ENCODE data around the gene ATP2C2.
"Not testable (repeated sequence)": the region's sequence is repeated elsewhere in the genome, so short reads cannot be mapped to it uniquely, and the experiment has no call there.

ATP2C2 gene

DNA sequence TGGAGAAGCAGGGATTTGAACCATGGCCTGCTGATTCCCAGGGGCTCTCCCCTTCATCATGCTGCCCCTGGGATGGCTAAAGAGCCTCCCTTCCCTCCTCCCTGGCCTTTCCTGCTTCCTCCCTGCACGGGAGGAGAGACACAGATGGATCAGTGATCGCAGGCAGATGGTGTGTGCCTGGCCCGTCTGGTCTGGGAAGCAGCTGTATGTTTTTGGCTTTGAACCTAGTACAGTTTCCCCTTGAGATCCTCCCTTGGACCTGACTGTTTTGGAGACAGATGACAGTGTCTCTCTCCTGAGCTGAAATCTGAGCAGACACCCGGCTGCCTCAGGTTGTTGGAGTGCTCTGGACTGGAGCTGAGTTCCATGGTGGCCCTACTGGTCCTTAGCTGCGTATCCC, 29.0 kb upstream of the ATP2C2 start:
- H3K27ac ChIP-seq (ENCODE audit: insufficient read depth, low read length, poor library complexity, severe bottlenecking), result no peak overlapping the region
- no peaks in the 10 kb centered on the region for H3K9me3 ChIP-seq (ENCODE audit: control insufficient read depth, low read length)
- H3K27me3 ChIP-seq (replicated peaks; ENCODE audit: control insufficient read depth, insufficient read depth, low read length, poor library complexity, severe bottlenecking), result no peaks in the 10 kb centered on the region
- H3K36me3 ChIP-seq (ENCODE audit: control insufficient read depth, insufficient read depth, low read length), result no peaks in the 10 kb centered on the region
- H3K4me3 ChIP-seq (ENCODE audit: insufficient read depth, low read depth, low read length, poor library complexity, severe bottlenecking), result no peak overlapping the region
- DNase-seq, result no peak
- no peaks in the 10 kb centered on the region for H3K4me1 ChIP-seq (ENCODE audit: control insufficient read depth, insufficient read depth, low read length, poor library complexity, severe bottlenecking)

DNA sequence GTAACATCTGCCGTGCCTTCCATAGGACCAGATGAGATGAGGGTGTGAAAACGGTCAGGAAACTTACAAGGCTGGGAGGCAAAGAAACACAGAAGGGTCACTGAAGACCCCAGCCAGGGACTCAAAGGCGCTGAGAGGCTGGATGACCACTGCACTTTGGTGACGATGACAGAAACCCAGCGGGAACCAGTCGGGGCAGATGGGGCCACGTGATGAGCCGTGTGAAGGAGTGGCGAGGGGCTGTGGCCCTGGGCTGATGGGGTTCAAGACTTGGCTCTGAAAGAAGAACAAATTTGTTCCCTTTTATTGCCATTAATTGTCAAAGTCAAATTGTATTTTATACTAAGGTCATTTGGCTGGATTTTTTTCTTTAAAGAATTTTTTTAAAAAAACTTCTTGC, 28.6 kb upstream of the ATP2C2 start:
- Histone ChIP-seq H3K9me3 (ENCODE audit: control insufficient read depth, low read length) (no peaks in the 10 kb centered on the region), H3K4me3 (ENCODE audit: insufficient read depth, low read depth, low read length, poor library complexity, severe bottlenecking) (no peak overlapping the region), H3K27ac (ENCODE audit: insufficient read depth, low read length, poor library complexity, severe bottlenecking) (no peak overlapping the region), H3K27me3 (replicated peaks; ENCODE audit: control insufficient read depth, insufficient read depth, low read length, poor library complexity, severe bottlenecking) (no peaks in the 10 kb centered on the region), H3K4me1 (ENCODE audit: control insufficient read depth, insufficient read depth, low read length, poor library complexity, severe bottlenecking) (no peaks in the 10 kb centered on the region), H3K36me3 (ENCODE audit: control insufficient read depth, insufficient read depth, low read length) (no peaks in the 10 kb centered on the region)
- no peak for DNase-seq

DNA sequence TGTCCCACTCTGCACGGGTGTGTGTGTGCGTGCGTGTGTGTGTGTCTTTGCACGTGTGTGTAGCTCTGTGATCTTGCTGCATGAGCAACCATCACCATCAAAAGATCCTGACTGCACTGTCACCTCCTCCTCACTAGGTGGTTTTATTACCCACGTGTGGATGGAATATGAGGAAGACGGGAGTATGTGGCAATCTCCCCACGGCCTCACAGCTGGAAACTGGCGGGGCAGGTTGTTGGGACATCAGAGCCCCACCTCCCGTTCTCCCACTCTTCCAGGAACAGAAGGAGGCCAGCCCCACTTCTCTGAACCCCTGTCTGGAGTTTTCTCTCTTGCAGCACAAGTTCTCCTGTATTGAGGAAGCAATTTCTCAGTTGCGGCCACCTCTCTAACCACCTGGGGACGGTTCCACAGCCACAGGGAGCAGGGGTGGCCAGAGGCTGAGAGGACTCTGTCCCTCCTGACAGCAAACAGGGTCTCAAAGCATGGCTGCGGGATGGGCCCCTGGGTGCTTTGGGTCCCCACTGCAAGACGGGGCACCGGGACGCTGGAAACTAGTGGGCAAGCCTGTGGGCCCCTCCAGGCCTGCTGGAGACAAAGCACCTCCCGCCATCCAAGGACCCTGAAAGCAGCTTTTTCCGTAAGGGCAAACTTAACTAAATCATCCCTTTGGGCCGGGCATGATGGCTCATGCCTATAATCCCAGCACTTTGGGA, 27.9 kb upstream of the ATP2C2 start:
- Histone ChIP-seq H3K27me3 (replicated peaks; ENCODE audit: control insufficient read depth, insufficient read depth, low read length, poor library complexity, severe bottlenecking) (no peaks in the 10 kb centered on the region), H3K9me3 (ENCODE audit: control insufficient read depth, low read length) (no peaks in the 10 kb centered on the region), H3K4me1 (ENCODE audit: control insufficient read depth, insufficient read depth, low read length, poor library complexity, severe bottlenecking) (no peaks in the 10 kb centered on the region), H3K4me3 (ENCODE audit: insufficient read depth, low read depth, low read length, poor library complexity, severe bottlenecking) (no peak overlapping the region), H3K27ac (ENCODE audit: insufficient read depth, low read length, poor library complexity, severe bottlenecking) (no peak overlapping the region), H3K36me3 (ENCODE audit: control insufficient read depth, insufficient read depth, low read length) (no peaks in the 10 kb centered on the region)
- no peak for DNase-seq

DNA sequence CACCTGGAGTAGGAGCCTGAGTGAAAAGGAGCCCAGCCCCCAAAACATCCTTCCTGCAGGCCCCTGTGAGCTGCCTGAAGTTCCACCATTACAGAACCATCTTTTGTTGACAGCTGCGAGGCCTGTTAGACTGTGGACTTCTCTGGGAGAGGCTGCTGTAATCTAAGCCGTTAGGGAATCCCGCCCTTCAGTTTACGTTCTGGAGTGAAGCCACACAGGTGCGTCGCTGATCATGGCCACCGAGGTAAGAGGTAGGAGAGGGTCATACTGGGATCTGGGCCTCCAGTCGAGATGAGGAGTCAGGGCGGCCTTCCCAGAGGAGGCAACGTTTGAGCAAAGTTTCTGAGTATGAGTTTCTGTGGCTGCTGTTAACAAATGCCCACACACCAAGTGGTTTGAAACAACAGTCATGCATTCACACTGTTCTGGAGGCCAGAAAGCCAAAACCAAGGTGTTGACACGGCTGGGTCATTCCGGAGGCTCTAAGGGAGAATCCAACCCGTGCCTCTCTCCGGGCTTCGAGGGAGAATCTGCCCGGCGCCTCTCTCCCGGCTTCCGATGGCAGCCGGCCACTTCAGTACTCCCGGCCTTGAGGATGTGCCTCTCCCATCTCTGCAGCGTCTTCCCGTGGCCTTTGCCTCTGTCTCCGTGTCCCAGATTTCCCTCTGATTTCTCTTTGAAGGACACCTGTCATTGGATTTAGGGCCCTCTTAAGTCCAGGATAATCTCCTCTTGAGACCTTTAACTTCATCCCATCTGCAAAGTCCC, 26.6 kb upstream of the ATP2C2 start:
- H3K27me3 ChIP-seq (replicated peaks; ENCODE audit: control insufficient read depth, insufficient read depth, low read length, poor library complexity, severe bottlenecking), result no peaks in the 10 kb centered on the region
- DNase-seq, result no peak
- H3K4me1 ChIP-seq (ENCODE audit: control insufficient read depth, insufficient read depth, low read length, poor library complexity, severe bottlenecking), result no peaks in the 10 kb centered on the region
- H3K4me3 ChIP-seq (ENCODE audit: insufficient read depth, low read depth, low read length, poor library complexity, severe bottlenecking), result no peak overlapping the region
- H3K27ac ChIP-seq (ENCODE audit: insufficient read depth, low read length, poor library complexity, severe bottlenecking), result no peak overlapping the region
- H3K9me3 ChIP-seq (ENCODE audit: control insufficient read depth, low read length), result no peaks in the 10 kb centered on the region
- no peaks in the 10 kb centered on the region for H3K36me3 ChIP-seq (ENCODE audit: control insufficient read depth, insufficient read depth, low read length)

DNA sequence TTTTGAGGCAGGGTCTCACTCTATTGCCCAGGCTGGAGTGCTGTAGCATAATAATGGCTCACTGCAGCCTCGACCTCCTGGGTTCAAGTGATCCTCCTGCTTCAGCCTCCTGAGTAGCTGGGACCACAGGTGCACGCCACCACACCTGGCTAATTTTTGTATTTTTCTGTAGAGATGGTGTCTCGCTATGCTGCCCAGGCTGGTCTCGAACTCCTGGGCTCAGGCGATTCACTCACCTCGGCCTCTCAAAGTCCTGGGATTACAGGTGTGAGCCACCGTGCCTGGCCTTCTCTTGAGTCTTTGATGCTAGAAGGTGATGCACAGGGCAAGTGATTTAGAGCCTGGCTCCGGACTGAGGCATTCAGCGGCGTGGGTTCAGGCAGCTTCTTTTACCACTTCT, 24.5 kb upstream of the ATP2C2 start:
- not testable (repeated sequence) for H3K4me3 ChIP-seq (ENCODE audit: insufficient read depth, low read depth, low read length, poor library complexity, severe bottlenecking); H3K27ac ChIP-seq (ENCODE audit: insufficient read depth, low read length, poor library complexity, severe bottlenecking); DNase-seq; H3K27me3 ChIP-seq (replicated peaks; ENCODE audit: control insufficient read depth, insufficient read depth, low read length, poor library complexity, severe bottlenecking); H3K36me3 ChIP-seq (ENCODE audit: control insufficient read depth, insufficient read depth, low read length); H3K4me1 ChIP-seq (ENCODE audit: control insufficient read depth, insufficient read depth, low read length, poor library complexity, severe bottlenecking); H3K9me3 ChIP-seq (ENCODE audit: control insufficient read depth, low read length)

DNA sequence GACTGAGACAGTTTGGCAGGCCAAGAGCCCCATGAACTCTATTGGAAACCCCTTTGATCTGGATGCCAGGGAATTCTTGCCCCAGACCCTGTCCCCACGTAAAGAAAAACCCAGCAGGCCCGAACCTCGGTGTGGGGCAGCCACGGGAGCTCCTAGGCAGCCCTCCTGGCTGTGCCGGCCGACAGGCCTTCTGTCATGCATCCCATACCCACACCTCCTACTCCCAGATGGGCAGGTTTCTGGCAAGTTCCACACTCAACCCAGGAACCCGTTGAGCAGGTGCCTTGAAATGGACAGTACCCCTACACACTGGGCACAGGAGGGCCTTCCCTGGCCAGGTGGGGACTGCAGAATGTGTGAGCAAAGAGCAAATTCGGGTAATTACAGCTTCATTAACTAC, 23.6 kb upstream of the ATP2C2 start:
- DNase-seq, result no peak
- no peaks in the 10 kb centered on the region for H3K36me3 ChIP-seq (ENCODE audit: control insufficient read depth, insufficient read depth, low read length)
- H3K4me3 ChIP-seq (ENCODE audit: insufficient read depth, low read depth, low read length, poor library complexity, severe bottlenecking), result no peak overlapping the region
- H3K9me3 ChIP-seq (ENCODE audit: control insufficient read depth, low read length), result no peaks in the 10 kb centered on the region
- no peaks in the 10 kb centered on the region for H3K4me1 ChIP-seq (ENCODE audit: control insufficient read depth, insufficient read depth, low read length, poor library complexity, severe bottlenecking)
- H3K27ac ChIP-seq (ENCODE audit: insufficient read depth, low read length, poor library complexity, severe bottlenecking), result no peak overlapping the region
- H3K27me3 ChIP-seq (replicated peaks; ENCODE audit: control insufficient read depth, insufficient read depth, low read length, poor library complexity, severe bottlenecking), result no peaks in the 10 kb centered on the region

DNA sequence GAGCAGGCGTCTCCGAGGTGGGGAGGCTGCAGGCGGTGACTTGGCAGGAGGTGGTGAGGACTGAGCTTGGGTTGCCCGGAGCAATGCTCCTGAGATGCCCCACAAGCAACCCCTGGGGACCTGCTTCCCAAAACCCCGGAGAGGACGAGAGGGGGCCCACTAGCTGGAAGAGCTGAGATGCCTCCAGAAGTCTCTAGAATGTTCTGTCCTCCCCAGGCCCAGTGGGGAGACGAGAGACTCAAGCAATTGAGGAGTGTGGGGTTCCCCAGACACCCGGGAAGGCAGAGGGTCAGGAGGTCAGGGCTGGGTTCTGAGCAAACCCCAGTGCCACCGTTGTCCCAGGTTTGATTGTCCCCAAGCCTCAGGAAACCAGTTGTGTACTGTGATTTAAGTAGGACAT, 21.2 kb upstream of the ATP2C2 start:
- Histone ChIP-seq H3K4me1 (ENCODE audit: control insufficient read depth, insufficient read depth, low read length, poor library complexity, severe bottlenecking) (no peaks in the 10 kb centered on the region), H3K27ac (ENCODE audit: insufficient read depth, low read length, poor library complexity, severe bottlenecking) (no peak overlapping the region), H3K36me3 (ENCODE audit: control insufficient read depth, insufficient read depth, low read length) (no peaks in the 10 kb centered on the region), H3K4me3 (ENCODE audit: insufficient read depth, low read depth, low read length, poor library complexity, severe bottlenecking) (no peak overlapping the region), H3K9me3 (ENCODE audit: control insufficient read depth, low read length) (no peaks in the 10 kb centered on the region), H3K27me3 (replicated peaks; ENCODE audit: control insufficient read depth, insufficient read depth, low read length, poor library complexity, severe bottlenecking) (no peaks in the 10 kb centered on the region)
- DNase-seq, result no peak

DNA sequence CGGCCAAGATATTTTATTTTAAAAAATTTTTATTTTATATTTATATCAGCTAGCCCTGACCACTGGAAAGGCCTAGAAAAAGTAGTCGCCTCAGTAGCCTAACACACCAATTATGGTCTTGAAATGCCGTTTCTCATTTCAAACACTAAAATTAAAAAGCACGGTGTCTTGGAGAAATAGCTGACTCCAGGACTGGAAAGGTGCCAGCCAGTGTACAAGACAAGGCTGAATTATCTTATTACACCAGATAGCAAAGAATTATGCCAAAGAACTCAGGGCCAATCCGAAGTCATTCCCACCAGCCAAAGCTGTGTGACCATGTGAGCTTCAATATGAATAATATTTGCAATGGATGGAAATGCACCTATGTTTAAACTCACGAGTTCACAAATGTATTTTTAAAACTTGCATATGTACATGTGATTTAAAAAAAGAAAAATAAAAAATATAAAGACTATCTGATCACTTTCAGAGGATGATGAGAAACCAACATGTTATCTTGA, 19.9 kb upstream of the ATP2C2 start:
- DNase-seq, result no peak
- Histone ChIP-seq H3K27ac (ENCODE audit: insufficient read depth, low read length, poor library complexity, severe bottlenecking) (no peak overlapping the region), H3K9me3 (ENCODE audit: control insufficient read depth, low read length) (no peaks in the 10 kb centered on the region), H3K4me3 (ENCODE audit: insufficient read depth, low read depth, low read length, poor library complexity, severe bottlenecking) (no peak overlapping the region), H3K36me3 (ENCODE audit: control insufficient read depth, insufficient read depth, low read length) (no peaks in the 10 kb centered on the region), H3K27me3 (replicated peaks; ENCODE audit: control insufficient read depth, insufficient read depth, low read length, poor library complexity, severe bottlenecking) (no peaks in the 10 kb centered on the region), H3K4me1 (ENCODE audit: control insufficient read depth, insufficient read depth, low read length, poor library complexity, severe bottlenecking) (no peaks in the 10 kb centered on the region)

DNA sequence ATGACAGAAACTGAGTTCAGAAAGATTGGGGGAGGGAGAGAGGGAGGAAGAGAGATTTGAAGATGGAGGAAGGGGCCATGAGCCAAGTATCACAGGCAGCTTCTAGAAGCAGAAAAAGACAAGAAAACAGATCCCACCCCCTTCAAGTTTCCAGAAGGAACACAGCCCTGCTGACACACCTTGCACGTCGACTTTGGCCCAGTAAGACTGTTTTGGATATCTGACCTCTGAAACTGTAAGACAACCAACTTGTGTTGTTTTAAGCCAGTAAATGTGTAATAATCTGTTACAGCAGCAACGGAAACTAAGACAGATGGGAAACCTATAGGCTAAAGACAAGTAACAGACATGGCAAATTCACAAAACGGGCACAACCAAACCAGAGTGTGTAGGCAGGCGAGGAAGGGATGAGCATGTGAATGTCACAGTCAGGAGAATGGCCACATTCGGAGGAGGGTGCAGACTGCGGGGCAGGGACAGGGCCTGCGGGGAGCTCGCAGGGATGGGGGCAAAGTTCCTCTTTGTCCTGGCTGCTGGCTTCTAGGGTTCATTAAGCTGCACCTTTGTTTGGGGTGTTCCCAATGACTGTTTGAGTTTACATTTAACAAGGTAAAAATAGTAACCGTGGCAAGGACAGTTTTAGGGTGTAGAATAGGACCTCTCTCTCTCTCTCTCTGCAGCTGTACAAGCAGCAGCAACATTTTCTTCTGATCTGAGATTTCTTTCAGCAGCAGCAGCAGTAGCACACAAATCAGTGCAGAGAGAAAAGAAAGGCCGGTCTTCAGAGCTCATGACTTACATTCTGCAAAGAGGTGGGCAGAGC, 18.3 kb upstream of the ATP2C2 start:
- Histone ChIP-seq H3K27me3 (replicated peaks; ENCODE audit: control insufficient read depth, insufficient read depth, low read length, poor library complexity, severe bottlenecking) (no peaks in the 10 kb centered on the region), H3K4me3 (ENCODE audit: insufficient read depth, low read depth, low read length, poor library complexity, severe bottlenecking) (no peak overlapping the region)

More for the DNA sequence above, 18.3 kb upstream of the ATP2C2 start:
- Histone ChIP-seq H3K36me3 (ENCODE audit: control insufficient read depth, insufficient read depth, low read length) (no peaks in the 10 kb centered on the region), H3K4me1 (ENCODE audit: control insufficient read depth, insufficient read depth, low read length, poor library complexity, severe bottlenecking) (no peaks in the 10 kb centered on the region), H3K9me3 (ENCODE audit: control insufficient read depth, low read length) (no peaks in the 10 kb centered on the region), H3K27ac (ENCODE audit: insufficient read depth, low read length, poor library complexity, severe bottlenecking) (no peak overlapping the region)
- no peak for DNase-seq

Measured in effector memory CD4-positive, alpha-beta T cell (primary cell).